GM12872 (cell line): ENCODE data around the gene PIK3R6.

Experiments used
- TF ChIP-seq, protein P1 (sequence below): IDR thresholded peaks from 3 replicates; pipeline ENCODE4 v1.5.1; 2011; ENCODE audit warnings: low read depth, mild to moderate bottlenecking, low read length, moderate library complexity; ENCODE audit not compliant: insufficient read depth

Gene PIK3R6

GRCh38 chr17:8867361-8867981, at the start of gene PIK3R6:
PIK3R6 (minus strand) TSS chr17:8867674; CDS start chr17:8849794, 17,880 bp downstream.
- TF ChIP-seq, protein P1, sequence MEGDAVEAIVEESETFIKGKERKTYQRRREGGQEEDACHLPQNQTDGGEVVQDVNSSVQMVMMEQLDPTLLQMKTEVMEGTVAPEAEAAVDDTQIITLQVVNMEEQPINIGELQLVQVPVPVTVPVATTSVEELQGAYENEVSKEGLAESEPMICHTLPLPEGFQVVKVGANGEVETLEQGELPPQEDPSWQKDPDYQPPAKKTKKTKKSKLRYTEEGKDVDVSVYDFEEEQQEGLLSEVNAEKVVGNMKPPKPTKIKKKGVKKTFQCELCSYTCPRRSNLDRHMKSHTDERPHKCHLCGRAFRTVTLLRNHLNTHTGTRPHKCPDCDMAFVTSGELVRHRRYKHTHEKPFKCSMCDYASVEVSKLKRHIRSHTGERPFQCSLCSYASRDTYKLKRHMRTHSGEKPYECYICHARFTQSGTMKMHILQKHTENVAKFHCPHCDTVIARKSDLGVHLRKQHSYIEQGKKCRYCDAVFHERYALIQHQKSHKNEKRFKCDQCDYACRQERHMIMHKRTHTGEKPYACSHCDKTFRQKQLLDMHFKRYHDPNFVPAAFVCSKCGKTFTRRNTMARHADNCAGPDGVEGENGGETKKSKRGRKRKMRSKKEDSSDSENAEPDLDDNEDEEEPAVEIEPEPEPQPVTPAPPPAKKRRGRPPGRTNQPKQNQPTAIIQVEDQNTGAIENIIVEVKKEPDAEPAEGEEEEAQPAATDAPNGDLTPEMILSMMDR = no peak

GRCh38 chr17:8916466-8916865, 49.0 kb upstream of the PIK3R6 start:
- TF ChIP-seq, protein P1 = no peak

- TF ChIP-seq, protein P1 = no peak
These were observed 47.1 kb upstream of the PIK3R6 start for GRCh38 chr17:8914554-8914953.

DNA sequence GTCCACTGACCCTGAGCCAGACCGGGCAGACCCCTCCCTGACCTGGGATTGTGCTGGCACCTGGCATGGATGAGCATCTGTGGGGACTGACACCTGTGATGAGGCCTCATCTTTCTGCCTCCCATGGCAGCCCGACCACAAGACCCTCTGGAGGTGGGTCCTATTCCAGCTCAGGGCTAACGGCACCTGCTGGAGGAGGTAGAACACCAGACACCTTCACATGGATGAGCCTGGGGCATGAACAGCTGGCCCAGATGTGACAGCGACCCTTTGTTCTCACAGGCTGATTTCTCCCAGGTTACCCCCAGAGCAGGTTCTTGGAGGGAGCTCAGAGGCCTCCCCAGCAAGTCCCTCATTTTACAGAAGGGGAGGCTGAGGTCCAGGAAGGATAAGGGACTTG, 46.4 kb upstream of the PIK3R6 start:
- TF ChIP-seq, protein P1 = no peak

DNA sequence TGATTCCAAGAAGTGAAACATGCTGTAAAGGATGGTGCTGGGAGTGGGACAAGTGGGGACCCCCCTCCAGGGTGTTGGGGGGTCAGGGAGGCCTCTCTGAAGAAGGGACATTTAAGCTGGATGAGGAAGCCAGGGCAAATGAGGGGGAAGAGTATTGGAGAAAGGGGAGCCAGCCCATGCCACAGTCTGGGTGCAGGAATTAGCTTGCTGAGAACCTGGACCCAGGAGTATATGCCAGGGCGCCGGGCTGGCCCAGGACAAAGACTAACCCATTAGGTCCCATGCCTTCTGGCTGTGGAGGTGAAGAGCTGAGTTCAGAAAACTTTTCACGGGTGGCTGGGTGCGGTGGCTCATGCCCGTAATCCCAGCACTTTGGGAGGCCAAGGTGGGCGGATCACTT, 45.6 kb upstream of the PIK3R6 start:
- TF ChIP-seq, protein P1 = no peak

GRCh38 chr17:8912084-8912981, 44.9 kb upstream of the PIK3R6 start:
- TF ChIP-seq, protein P1 = no peak

DNA sequence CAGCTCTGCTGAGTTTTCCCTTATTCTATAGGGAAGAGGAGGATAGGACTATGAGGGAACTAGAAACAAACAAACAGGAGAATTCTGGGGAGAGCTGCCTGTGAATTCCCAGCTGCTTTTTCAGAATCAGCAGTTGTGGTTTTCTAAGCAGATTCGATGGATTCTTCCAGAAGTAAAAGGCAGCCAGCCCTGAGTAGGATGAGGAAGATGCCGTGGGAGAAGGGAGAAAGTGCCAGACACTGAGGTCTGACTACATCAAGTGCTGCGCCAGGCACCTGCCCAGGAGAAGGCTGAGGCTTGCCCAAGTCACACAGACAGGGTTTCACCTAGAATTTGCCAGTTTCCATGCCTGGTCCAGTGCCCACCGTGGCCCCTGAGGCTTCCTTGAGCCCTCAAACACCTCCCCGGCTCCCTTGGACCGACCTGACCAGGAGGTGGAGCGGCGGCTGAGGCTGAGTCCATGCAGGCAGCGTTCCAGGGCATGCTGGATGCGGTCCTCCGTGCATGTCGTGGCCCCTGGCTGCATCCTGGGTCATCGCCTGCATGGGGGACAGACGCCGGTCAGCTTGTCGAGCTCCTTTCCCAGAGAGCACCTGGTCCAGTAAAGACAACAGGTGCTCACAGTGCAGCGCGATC, 43.6 kb upstream of the PIK3R6 start:
- TF ChIP-seq, protein P1 = no peak
